Glutamatergic neuron (in vitro differentiated cells): ENCODE results near the gene EQTN. TPM values are rescaled to one million over a fixed set of nuclear protein-coding genes. Genes with fewer than 3 reads are reported as not detected.

Source experiments
- DNase-seq: peaks from one replicate; pipeline ENCODE4 v3.0.0; 2022
- H3K27ac Mint-ChIP-seq: one replicate; pipeline ENCODE4 v1.8.0; 2020; ENCODE audit warnings: mild to moderate bottlenecking, mixed read lengths, inconsistent platforms; ENCODE audit not compliant: unreplicated experiment
- H3K27me3 Mint-ChIP-seq: one replicate; pipeline ENCODE4 v1.8.0; 2020; ENCODE audit warnings: mild to moderate bottlenecking, moderate library complexity, mixed read lengths, inconsistent platforms; ENCODE audit not compliant: unreplicated experiment
- H3K36me3 Mint-ChIP-seq: one replicate; pipeline ENCODE4 v1.8.0; 2020; ENCODE audit warnings: mild to moderate bottlenecking, mixed read lengths, inconsistent platforms; ENCODE audit not compliant: unreplicated experiment
- H3K4me1 Mint-ChIP-seq: one replicate; pipeline ENCODE4 v1.8.0; 2020; ENCODE audit warnings: mild to moderate bottlenecking, low read depth, mixed read lengths, inconsistent platforms; ENCODE audit not compliant: unreplicated experiment
- H3K4me3 Mint-ChIP-seq: one replicate; pipeline ENCODE4 v1.8.0; 2020; ENCODE audit warnings: mild to moderate bottlenecking, mixed read lengths, inconsistent platforms; ENCODE audit not compliant: unreplicated experiment
- H3K9me3 Mint-ChIP-seq: one replicate; pipeline ENCODE4 v1.8.0; 2020; ENCODE audit warnings: mild to moderate bottlenecking, moderate library complexity, mixed read lengths, inconsistent platforms; ENCODE audit not compliant: unreplicated experiment
- CTCF ChIP-seq: fragments of 200-600 bp; sonication (generic); IDR thresholded peaks from one replicate; pipeline ENCODE4 v1.5.0; 2021; ENCODE audit not compliant: partially characterized antibody, unreplicated experiment
- total RNA-seq: library from RNA; stranded (reverse); fragmentation: NEBNext Ultra II Directional; extraction: Animal tissue kit (Norgen Biotek cat#: 25700); gene quantifications from one replicate; pipeline ENCODE4 v1.2.1, GENCODE V29; 2021; ENCODE audit not compliant: unreplicated experiment

EQTN gene
- total RNA-seq, 1 donor from 2014 or later = not detected

DNA sequence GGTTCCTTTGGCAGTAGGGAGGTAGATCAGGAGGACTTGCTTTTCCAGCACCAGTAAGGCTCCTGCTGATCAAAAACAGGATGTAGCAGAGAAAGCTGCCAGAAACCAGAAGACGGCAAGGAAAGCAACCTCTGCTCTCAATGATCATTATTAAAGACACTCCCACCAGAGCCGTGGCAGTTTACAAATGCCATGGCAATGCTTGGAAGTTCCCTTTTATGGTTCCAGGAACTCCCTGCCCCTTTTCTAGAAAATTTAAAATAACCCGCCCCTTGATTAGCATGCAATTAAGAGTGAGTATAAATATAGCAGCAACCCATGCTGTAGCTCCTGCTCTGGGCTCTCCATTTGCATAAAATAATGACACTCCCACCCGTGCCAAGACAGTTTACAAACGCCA, 16.1 kb downstream of the EQTN start:
- H3K4me1 Mint-ChIP-seq = peaks cover 1% of the 10 kb centered on the region
- TF ChIP-seq CTCF = no peak

GRCh38 chr9:27280249-27280648, 16.7 kb downstream of the EQTN start:
- TF ChIP-seq CTCF = no peak
- H3K9me3 Mint-ChIP-seq = no peaks in the 10 kb centered on the region
- no peak overlapping the region for H3K4me3 Mint-ChIP-seq
- no peaks in the 10 kb centered on the region for H3K27me3 Mint-ChIP-seq
- no peak overlapping the region for H3K27ac Mint-ChIP-seq
- H3K36me3 Mint-ChIP-seq = no peaks in the 10 kb centered on the region
- H3K4me1 Mint-ChIP-seq = peaks cover 1% of the 10 kb centered on the region
- DNase-seq = no peak

More for the DNA sequence above, 16.1 kb downstream of the EQTN start:
- H3K27me3 Mint-ChIP-seq = no peaks in the 10 kb centered on the region
- H3K36me3 Mint-ChIP-seq = no peaks in the 10 kb centered on the region
- no peak overlapping the region for H3K27ac Mint-ChIP-seq
- H3K9me3 Mint-ChIP-seq = no peaks in the 10 kb centered on the region
- DNase-seq = no peak
- no peak overlapping the region for H3K4me3 Mint-ChIP-seq

DNA sequence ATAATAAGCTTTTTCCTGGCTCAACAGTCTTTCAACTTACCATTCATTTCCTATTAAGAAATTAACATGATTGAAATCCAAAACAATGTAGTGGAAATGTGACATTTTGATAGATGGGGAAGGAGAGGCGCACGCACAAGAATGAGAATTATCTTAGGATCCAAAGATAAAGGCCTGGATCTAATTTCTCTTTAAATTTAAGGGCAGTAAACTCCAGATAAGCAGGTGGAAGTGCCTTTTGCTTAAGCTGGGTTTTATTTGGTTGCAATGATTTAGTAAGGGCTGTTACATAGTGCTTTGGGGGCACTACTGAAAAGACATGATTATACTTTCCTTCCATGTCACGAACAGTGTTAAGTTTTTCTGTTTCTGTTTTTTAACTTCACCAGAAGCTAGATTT, 17.3 kb downstream of the EQTN start:
- TF ChIP-seq CTCF = no peak
- peaks cover 1% of the 10 kb centered on the region for H3K4me1 Mint-ChIP-seq
- no peaks in the 10 kb centered on the region for H3K9me3 Mint-ChIP-seq
- no peak overlapping the region for H3K27ac Mint-ChIP-seq
- H3K4me3 Mint-ChIP-seq = no peak overlapping the region
- DNase-seq = no peak
- no peaks in the 10 kb centered on the region for H3K27me3 Mint-ChIP-seq
- H3K36me3 Mint-ChIP-seq = no peaks in the 10 kb centered on the region

DNA sequence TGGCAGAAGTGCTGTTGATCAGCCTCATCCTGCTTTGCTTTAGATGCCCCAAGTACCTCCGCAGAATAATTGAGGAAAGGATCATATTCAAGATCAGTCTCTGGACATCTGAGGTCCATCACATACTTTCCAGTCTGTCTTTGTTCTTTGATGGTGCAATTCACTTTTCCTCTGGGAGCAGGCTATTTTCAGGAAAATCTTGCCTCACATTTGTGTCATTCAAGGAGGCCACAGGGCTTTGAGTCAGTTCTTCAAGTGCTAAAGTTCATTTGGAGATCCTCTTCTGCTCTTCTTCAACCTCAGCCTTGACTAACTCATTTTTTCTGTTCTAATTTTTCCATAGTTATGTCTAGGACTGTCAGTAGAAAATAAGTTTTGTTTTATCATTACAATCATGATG, 18.6 kb downstream of the EQTN start:
- Mint-ChIP-seq H3K27me3 (no peaks in the 10 kb centered on the region), H3K4me1 (peaks cover 1% of the 10 kb centered on the region), H3K4me3 (no peak overlapping the region), H3K36me3 (no peaks in the 10 kb centered on the region), H3K9me3 (no peaks in the 10 kb centered on the region), H3K27ac (no peak overlapping the region)
- DNase-seq = no peak
- TF ChIP-seq CTCF = no peak

- peak; percentile 90 for TF ChIP-seq CTCF
- no peaks in the 10 kb centered on the region for H3K36me3 Mint-ChIP-seq
- peaks cover 1% of the 10 kb centered on the region for H3K4me1 Mint-ChIP-seq
- DNase-seq = no peak
- no peak overlapping the region for H3K27ac Mint-ChIP-seq
- H3K4me3 Mint-ChIP-seq = peak overlapping the region; percentile 5
- no peaks in the 10 kb centered on the region for H3K9me3 Mint-ChIP-seq
- H3K27me3 Mint-ChIP-seq = no peaks in the 10 kb centered on the region
Measured at GRCh38 chr9:27276193-27277030, 20.5 kb downstream of the EQTN start.
